HuH-7.5 (cell line): Measurements from ENCODE around the gene KCNH6.

Source experiments
- DNase-seq: peaks from one replicate; pipeline ENCODE4 v3.0.0; 2011; ENCODE audit warnings: low spot score

The KCNH6 gene

GRCh38 chr17:63486317-63487013, 36.7 kb upstream of the KCNH6 start:
- DNase-seq, result no peak

GRCh38 chr17:63487014-63487339, 36.2 kb upstream of the KCNH6 start:
- no peak for DNase-seq

GRCh38 chr17:63488851-63489250, 34.3 kb upstream of the KCNH6 start:
- no peak for DNase-seq

- no peak for DNase-seq
Measured at GRCh38 chr17:63489291-63489690, 33.9 kb upstream of the KCNH6 start.

GRCh38 chr17:63490329-63490728, 32.8 kb upstream of the KCNH6 start:
- DNase-seq, result no peak

- no peak for DNase-seq
Measured at GRCh38 chr17:63490858-63491400, 32.2 kb upstream of the KCNH6 start.

- DNase-seq, result no peak
Measured at GRCh38 chr17:63491413-63491812, 31.7 kb upstream of the KCNH6 start.

- no peak for DNase-seq
Measured at GRCh38 chr17:63491977-63492618, 31.1 kb upstream of the KCNH6 start.

GRCh38 chr17:63492940-63493339, 30.2 kb upstream of the KCNH6 start:
- no peak for DNase-seq

- no peak for DNase-seq
Measured at GRCh38 chr17:63493411-63493810, 29.7 kb upstream of the KCNH6 start.

GRCh38 chr17:63494300-63494928, 28.7 kb upstream of the KCNH6 start:
- no peak for DNase-seq

- DNase-seq, result no peak
Measured at GRCh38 chr17:63495491-63495890, 27.7 kb upstream of the KCNH6 start.

GRCh38 chr17:63496177-63496576, 27.0 kb upstream of the KCNH6 start:
- no peak for DNase-seq

- DNase-seq, result no peak
Measured at GRCh38 chr17:63496663-63497400, 26.3 kb upstream of the KCNH6 start.

GRCh38 chr17:63497708-63498483, 25.3 kb upstream of the KCNH6 start:
- DNase-seq, result no peak

- no peak for DNase-seq
Measured at GRCh38 chr17:63498626-63499195, 24.4 kb upstream of the KCNH6 start.

GRCh38 chr17:63500543-63501390, 22.4 kb upstream of the KCNH6 start:
- no peak for DNase-seq

- DNase-seq, result no peak
Measured at GRCh38 chr17:63503341-63503705, 19.8 kb upstream of the KCNH6 start.

GRCh38 chr17:63504261-63504660, 18.9 kb upstream of the KCNH6 start:
- no peak for DNase-seq

GRCh38 chr17:63505341-63505740, 17.8 kb upstream of the KCNH6 start:
- DNase-seq, result no peak

- no peak for DNase-seq
Measured at GRCh38 chr17:63506627-63507026, 16.5 kb upstream of the KCNH6 start.
